Stimulated activated CD8-positive, alpha-beta memory T cell treated with anti-CD3 and anti-CD28 coated beads, Interleukin-7, amount 100 ng/mL, for 4 hours (primary cell): ENCODE results near the gene CYSRT1.
A peak's percentile ranks its signal among the peaks of the same experiment; 100 is the strongest.
"Not testable (repeated sequence)": the region's sequence is repeated elsewhere in the genome, so short reads cannot be mapped to it uniquely, and the experiment has no call there.

Experiments
- DNase-seq, 2 donors: peaks; one replicate each; pipeline ENCODE4 v3.0.0-alpha.2; 2020; ENCODE audit warnings: low read depth in 2 of 2

CYSRT1 gene

DNA sequence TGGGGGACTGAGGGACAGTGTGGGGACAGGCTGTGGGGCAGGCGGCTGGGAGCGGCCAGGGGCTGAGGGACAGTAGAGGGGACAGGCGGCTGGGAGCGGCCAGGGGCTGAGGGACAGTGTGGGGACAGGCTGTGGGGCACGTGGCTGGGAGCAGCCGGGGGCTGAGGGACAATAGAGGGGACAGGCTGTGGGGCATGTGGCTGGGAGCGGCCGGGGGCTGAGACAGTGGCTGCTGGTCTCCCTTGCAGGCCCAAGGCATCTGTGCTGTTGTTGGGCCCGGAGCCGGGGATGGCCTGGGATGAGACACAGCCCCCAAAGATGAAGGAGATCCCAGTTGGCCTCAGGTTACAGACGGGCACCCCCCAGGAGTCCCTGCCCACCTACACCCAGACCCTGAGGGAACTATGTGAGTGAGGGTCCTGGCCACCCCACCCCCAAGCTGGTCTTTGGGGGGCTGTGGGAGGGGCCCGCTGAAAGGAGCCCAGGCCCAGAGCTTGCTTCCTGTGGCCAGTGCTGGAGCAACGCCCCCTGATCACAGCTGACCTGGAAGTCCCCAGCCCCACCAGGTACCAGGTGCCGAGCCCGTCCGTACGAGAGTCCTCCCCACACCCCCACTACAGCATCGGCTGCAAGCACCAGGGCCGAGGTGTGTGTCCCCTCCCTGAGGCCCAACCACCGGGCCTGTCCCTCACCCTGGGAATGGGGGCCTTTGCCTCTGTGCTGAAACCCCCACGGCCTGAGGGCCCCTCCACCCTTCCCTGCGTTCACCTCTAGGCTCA lies 26.7 kb downstream of the CYSRT1 start:
- no peak for DNase-seq

DNA sequence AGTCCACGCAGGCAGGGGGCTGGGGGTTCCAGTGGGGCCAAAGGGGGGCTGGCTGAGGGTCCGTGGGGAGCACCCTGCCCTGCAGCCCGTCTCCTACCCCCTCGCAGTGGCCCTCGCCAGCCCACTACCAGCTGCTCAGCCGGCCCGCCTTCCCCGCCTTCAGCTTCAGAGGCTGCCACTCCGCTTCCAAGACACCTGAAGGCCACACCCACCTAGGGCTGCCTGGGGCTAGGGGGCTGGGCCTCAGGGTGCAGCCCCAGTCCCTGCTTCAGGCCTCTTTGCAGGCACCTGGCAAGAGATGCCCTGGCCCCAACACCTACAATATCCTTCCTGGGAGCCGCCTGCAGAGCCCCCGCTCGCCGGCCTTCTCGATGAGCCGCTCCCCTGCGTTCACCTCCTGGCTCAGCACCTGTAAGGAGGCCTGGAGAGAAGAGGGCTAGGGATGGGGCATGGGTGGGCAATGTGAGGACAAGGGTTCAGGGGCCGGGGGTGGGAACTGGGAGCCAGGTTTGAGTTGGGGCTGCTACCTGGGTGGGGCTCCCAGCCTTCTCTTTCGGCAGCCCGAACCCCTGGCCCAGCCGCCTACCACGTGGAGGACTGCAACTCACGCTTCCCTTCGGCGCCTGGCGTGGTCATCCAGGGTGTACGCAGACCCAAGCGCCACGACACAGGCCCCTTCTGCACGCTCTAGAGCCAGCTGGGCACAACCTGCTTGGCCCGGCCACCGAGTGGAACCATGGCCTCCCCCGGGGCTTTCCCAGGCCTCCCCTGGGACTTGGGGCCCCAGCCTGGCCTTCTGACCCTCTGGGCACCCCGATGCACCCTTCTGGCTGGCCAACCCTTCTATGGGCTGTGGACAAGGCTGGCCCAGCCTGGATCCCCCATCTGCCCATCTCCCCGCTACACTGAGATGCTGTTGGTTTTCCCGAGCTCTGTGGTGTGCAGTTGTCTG lies 27.9 kb downstream of the CYSRT1 start:
- no peak for DNase-seq

DNA sequence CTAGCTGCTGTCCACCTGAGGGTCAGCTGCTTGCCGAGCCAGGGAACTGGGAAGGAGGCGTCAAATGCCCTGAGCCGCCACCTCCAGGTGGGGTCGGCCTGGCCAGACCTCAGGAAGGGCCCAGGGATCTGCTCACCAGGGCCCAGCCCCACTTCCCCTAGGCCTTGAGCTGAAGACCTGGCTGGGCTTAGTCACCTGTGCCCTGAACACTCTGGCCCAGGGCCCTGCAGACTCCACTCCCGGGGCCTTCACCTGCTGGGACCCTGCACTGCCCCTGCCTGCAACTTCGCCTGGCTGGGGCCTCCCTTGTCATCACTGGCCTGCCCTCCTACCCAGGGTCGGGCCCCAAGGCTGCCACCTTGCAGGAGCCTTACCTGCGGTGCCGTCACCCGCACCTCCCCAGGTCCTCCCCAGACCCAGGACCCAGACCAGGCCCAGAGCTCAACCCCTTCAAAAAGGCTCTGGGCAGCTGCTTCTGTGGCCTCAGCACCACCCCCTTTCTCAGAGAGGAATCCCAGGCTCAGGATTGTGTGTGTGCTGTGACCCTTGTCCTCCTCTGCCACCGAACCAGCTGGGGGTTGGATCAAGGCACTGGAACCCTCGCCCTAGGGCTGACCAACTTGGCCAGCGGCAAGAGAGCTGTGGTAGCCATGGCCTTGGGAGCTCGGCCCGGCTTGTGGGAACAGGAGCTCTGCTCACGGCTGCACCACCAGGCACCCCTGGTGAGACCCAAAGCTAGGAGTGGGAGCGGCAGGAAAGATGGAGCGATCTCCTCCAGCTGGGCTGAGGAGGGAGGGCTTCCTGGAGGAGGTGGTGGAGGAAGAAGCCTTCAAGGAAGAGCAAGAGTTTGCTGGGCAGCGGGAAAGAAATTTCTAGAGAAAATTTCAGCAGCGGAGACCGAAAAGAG lies 29.0 kb downstream of the CYSRT1 start:
- no peak for DNase-seq

DNA sequence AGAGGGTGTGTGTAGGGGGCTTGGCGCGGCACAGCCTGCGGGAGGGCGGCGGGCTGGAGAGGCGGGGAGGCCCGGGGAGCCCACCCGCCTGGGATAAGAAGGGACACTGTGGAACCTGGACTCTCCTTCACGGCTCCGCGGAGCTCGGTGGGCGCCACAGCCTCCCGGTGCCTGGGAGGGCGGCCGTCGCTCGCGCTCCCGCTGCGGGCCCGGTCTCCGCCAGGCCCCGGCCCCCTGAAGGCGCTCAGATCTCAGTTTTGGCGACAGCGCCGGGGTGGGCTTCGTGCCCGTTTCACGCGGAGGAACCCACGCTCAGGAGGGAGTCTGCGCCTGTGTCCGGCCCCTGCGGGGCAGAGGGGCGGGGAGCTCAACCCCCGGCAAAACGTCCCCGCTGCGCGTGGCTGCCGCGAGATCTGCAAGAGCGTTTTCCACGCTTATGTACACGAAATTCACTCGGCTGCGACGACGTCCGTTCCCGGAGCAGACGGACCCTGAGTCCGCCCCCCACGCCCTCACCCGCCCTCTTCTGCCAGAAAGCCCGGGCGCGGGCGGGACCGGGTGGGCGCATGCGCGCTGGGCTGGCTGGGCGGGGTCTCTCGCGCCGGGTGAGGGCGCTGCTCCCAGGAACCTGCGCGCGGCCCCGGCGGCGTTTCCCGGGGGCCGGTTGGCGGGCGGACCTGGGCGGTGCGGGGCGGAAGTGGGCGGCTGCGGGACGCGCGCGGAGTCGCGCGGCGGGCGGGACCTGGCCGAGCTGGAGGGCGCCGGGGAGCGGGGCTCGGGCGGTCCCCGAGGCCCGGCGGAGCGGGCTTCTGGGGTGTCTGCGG lies 29.9 kb downstream of the CYSRT1 start, which contains the start of gene NELFB:
TSS of gene NELFB (plus strand) at position 704 of the 824 bp plus-strand sequence.
- DNase-seq = peak; percentile 82 to 95

DNA sequence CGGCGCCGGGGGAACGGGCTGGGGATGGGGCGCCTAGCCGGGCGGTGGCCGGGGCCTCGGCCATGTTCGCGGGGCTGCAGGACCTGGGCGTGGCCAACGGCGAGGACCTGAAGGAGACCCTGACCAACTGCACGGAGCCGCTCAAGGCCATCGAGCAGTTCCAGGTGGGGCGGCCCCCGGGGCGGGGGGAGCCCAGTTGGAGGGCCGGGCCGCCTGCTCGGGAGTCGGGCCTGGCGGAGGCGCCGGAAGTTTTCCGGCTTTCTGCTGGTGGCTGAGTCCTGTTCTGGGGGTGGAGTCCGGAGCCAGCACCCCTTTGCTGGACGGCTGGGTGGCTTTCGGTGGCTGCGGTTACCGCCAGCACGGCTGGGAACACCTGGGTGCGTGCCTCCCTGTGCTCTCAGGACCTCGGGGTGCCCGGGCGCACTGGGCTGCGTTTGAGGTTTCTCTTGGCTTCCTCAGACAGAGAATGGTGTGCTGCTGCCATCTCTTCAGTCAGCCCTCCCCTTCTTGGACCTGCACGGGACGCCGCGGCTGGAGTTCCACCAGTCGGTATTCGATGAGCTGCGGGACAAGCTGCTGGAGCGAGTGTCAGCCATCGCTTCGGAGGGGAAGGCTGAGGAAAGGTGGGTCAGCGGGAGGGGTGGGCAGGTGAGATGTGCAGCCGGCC lies 30.6 kb downstream of the CYSRT1 start:
- DNase-seq = no peak

DNA sequence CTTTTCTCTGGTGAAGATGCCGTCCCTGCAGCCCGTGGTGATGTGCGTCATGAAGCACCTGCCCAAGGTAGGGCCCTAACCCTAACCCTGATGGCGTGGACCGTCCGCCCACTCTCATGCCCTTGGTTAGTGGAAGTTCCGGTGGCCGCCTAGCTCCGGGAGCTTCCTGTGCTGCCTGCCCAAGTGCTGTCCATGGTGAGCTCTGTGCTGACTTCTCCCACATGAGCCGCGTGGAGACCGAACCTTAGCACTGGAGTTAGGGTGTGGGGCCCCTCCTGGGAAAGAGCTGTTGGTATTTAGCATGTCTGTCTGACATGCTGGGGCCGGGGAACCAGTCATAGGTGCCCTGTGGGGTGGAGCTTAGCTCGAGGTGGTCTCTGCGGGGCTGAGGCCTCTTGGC lies 31.4 kb downstream of the CYSRT1 start:
- DNase-seq = no peak

DNA sequence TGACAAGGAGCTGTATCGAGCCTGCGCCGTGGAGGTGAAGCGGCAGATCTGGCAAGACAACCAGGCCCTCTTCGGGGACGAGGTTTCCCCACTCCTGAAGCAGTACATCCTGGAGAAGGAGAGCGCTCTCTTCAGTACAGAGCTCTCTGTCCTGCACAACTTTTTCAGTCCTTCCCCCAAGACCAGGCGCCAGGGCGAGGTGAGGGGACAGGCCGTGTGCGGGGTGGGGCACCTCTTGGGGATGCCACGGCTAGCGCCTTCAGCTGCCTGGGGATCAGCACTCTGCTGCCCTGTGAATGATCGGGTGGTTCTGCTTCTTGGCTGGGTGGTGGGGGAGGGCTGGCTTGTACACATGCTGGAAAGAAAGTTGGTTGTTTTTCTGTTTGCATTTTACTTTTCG lies 31.9 kb downstream of the CYSRT1 start:
- no peak for DNase-seq

DNA sequence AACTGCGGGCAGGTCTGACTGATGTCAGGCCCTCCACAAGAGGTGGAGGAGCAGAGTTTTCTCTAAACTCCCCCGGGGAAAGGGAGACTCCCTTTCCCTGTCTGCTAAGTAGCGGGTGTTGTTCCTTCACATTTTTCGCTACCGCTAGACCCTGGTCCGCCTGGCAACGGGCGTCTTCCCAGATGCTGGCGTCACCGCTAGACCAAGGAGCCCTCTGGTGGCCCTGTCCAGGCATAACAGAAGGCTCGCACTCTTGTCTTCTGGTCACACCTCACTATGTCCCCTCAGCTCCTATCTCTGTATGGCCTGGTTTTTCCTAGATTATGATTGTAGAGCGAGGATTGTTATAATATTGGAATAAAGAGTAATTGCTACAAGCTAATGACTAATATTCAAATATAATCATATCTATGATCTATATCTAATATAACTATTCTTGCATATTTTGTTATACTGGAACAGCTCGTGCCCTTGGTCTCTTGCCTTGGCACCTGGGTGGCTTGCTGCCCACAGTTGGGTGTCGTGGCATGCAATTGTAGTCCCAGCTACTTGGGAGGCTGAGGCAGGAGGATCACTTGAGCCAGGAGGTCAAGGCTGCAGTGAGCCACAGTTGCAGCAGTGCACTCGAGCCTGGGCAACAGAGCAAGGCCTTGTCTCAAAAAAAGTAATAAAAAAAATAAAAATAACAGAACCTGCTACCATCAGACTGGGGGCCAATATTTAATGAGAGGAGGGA lies 37.4 kb downstream of the CYSRT1 start:
- DNase-seq = not testable (repeated sequence)

DNA sequence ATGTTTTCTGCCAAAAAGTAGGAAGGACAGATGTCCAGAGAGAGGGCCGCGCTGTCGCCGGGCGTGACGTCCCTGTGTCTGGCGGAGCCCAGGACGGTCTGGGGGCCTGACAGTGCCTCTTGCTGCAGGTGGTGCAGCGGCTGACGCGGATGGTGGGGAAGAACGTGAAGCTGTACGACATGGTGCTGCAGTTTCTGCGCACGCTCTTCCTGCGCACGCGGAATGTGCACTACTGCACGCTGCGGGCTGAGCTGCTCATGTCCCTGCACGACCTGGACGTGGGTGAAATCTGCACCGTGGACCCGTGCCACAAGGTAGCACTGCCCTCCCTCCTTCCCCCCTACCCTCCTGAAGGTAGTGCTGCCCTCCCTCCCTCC lies 37.9 kb downstream of the CYSRT1 start:
- no peak for DNase-seq

DNA sequence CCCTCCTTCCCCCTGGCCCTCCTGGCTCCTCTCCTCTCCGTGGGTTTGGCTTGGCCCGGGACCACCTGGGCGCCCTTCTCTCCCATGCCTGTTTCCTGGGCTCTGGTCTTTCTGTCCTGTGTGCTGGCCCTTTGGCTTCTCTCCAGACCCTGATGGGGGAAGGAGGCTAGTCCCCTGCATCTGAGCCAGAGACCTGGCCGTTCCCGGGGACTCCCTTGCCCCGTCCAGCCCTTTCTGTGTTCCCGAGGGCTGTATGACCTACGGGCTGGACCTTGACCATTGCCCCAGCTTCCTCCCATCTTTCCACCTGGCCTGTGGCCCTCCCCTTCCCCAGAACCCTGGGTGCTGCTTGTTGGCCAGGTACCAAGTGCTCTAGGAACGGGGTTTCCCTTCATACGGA lies 38.5 kb downstream of the CYSRT1 start:
- no peak for DNase-seq

DNA sequence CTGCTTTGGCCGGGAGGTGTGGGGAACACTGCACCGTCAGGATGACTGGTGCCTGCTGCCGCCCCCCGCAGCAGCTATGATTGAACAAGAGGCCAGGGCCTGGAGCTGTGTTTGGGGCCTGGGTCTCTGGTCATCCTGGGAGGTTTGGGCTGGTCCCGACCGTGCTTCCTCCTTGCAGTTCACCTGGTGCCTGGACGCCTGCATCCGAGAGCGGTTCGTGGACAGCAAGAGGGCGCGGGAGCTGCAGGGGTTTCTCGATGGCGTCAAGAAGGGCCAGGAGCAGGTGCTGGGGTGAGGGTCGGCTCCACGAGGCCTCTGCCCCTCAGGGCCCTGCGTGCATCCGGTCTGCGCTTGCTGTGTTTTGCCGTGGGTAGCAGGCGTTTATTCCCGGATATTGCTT lies 39.1 kb downstream of the CYSRT1 start:
- DNase-seq = no peak

DNA sequence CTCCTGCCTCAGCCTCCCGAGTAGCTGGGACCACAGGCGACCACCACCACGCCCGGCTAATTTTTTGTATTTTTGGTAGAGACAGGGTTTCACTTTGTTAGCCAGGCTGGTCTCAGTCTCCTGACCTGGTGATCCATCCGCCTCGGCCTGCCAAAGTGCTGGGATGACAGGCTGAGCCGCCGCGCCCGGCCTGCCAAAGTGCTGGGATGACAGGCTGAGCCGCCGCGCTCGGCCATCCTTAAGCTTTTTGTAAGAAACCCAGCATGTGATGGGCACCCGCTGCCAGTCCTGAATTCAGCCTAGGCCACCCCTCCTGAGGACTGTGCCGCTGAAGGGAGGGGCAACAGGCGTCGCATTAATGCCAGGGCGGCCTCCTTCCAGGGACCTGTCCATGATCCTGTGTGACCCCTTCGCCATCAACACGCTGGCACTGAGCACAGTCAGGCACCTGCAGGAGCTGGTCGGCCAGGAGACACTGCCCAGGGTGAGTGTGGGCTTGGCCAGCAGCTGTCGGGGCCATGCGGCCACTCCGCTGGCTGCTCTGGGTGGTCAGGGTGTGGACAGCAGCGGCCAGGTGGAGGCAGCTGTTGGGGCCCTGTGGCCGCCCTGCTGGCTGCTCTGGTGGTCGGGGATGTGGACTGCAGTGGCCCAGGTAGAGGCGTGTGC lies 40.7 kb downstream of the CYSRT1 start:
- no peak for DNase-seq

DNA sequence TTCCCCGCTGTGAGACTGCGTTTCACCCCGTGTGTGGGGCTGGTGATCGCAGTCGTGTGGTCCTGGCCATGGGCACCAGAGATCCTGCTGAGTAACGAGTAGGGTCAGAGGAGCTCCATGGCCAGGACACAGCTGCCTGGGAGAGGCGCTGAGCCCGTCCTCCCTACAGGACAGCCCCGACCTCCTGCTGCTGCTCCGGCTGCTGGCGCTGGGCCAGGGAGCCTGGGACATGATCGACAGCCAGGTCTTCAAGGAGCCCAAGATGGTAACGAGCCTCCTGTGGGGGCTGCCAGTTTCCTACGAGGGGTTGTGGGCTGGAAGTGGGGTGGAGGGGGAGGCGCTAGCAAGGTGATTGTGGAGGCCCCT lies 41.2 kb downstream of the CYSRT1 start:
- no peak for DNase-seq

DNA sequence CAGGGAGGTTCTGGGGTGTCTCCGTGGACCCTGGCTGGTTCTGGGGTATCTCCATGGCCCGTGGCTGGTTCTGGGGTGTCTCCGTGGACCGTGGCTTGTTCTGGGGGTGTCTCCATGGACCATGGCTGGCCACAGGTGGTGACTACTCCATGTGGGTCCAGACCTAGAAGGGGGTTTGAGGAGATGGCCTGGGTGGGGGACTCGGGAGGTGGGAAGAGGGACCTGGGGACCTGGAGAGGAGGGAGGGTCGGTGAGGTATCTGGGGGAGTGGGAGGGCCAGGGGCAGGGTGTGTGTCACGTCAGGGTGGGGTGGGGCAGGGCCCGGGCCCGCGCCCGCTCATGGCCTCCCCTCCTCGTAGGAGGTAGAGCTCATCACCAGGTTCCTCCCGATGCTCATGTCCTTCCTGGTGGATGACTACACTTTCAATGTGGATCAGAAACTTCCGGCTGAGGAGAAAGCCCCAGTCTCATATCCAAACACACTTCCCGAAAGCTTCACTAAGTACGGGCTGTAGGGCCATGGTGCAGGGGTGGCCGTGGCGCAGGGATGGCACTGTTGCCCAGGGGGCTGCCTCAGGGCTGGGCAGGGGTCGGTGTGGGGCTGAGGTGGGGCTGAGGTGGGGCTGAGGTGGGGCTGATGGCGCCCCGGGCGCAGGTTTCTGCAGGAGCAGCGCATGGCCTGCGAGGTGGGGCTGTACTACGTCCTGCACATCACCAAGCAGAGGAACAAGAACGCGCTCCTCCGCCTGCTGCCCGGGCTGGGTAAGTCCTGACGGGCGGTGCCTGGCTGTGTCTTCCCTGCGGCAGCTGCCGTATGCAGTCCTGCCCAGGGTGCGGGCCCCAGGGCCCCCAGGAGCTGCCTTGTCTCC lies 41.8 kb downstream of the CYSRT1 start:
- no peak for DNase-seq

DNA sequence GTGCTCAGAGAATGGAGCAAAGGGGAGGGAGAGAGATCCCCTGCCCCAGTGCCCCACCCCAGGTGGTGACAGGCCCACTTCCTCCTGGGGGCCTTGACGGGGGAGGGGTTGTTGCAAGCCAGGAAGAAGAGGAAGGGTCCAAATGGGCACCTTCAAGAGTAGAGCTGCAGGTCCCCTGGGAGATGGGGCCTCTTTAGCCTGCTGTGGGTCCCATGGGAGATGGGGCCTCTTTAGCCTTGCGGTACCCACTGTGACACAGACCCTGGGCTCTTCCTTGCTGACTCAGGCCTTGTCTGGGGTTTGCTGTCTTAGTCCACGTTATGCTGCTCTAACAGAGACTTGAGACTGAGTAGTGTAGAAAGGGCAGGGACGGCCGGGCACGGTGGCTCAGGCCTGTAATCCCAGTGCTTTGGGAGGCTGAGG lies 43.0 kb downstream of the CYSRT1 start:
- no peak for DNase-seq

DNA sequence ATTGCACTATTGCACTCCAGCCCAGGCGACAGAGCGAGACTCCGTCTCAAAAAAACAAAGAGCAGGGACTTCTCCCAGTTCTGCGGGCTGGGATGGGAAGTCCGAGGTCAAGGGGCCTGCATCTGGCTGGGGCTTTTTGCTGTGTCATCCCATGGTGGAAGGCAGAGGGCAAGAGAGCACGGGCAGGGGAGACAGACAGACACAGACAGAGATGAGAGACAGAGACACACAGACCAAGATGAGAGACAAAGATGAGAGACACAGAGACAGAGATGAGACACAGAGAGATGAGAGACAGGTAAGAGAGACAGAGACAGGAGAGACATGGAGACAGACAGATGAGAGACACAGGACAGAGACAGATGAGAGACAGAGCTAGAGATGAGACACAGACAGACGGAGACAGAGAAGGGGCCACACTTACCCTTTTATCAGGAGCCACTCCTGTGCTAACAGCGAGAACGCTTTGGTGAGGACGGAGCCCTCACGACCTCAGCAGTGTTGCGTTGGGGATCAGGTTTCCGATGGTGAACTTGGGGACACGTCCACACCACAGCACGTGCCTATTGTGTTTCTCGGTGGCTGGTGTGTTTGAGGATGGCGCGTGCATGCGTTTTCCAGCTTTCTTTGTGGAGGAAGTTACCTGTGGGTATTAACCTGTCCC lies 43.7 kb downstream of the CYSRT1 start:
- DNase-seq = no peak

DNA sequence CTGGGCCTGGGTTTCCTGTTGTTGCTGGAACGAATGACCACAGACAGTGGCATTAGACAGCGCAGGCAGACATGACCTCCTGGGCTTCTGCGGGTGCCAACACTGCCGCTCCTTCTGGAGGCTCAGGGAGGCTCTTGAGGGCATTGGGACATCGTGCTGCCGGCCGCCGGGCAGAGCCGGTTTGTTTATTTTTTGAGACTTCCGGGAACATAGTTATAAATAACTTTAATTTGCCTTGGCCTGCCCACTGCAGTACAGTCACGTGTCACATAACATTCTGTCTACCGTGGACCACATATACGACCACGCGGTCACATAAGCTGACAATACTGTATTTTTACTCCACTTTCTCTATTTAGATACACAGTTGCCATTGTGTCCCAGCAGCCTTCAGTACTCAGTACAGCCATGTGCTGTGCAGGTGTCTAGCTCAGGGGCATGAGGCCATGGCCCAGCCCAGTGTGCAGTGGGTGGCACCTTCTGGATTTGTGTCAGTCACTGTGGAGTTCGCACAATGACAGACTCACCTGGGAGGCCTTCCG lies 44.3 kb downstream of the CYSRT1 start:
- DNase-seq = no peak
